PFSK-1 (cell line): ENCODE results near the gene ITGBL1.

Source experiments
- FOXP2 ChIP-seq: optimal IDR thresholded peaks from 2 replicates; pipeline ENCODE3; 2011; ENCODE audit warnings: borderline replicate concordance, control low read depth, inconsistent platforms; ENCODE audit not compliant: insufficient read depth; ENCODE audit errors: extremely low read length, extremely low read depth
- POLR2AphosphoS5 ChIP-seq: IDR thresholded peaks from 2 replicates; pipeline ENCODE4 v1.6.1; 2012; ENCODE audit warnings: low read depth, mild to moderate bottlenecking, control low read depth, low read length, moderate library complexity
- REST ChIP-seq, 2 experiments: IDR thresholded peaks; 2 replicates each; pipeline versions ENCODE4 v1.6.1 to v1.8.0; 2011 to 2012; ENCODE audit warnings: low read depth in 2 of 2, low read length in 2 of 2, control low read depth in 1 of 2, inconsistent platforms in 1 of 2, mild to moderate bottlenecking in 1 of 2, moderate library complexity in 1 of 2; ENCODE audit not compliant: insufficient read depth in 1 of 2
- SIN3A ChIP-seq: IDR thresholded peaks from 2 replicates; pipeline ENCODE4 v1.6.1; 2012; ENCODE audit warnings: mild to moderate bottlenecking, low read length, moderate library complexity, borderline replicate concordance; ENCODE audit not compliant: insufficient read depth
- TAF1 ChIP-seq: IDR thresholded peaks from 2 replicates; pipeline ENCODE4 v1.6.1; 2012; ENCODE audit warnings: low read length, control low read depth, borderline replicate concordance; ENCODE audit not compliant: insufficient read depth

ITGBL1 gene

GRCh38 chr13:101567841-101568240 is 115.4 kb downstream of the ITGBL1 start:
- TF ChIP-seq FOXP2: no peak
- TF ChIP-seq TAF1: no peak
- TF ChIP-seq POLR2AphosphoS5: no peak
- no peak for TF ChIP-seq REST (IDR thresholded peaks at IDR 0.05; ENCODE audit: insufficient read depth in 1 of 2, low read depth in 2 of 2, low read length in 2 of 2)
- TF ChIP-seq SIN3A: no peak

- no peak for TF ChIP-seq POLR2AphosphoS5
- no peak for TF ChIP-seq SIN3A
- TF ChIP-seq FOXP2: no peak
- no peak for TF ChIP-seq REST (IDR thresholded peaks at IDR 0.05; ENCODE audit: insufficient read depth in 1 of 2, low read depth in 2 of 2, low read length in 2 of 2)
- TF ChIP-seq TAF1: no peak
Observed at GRCh38 chr13:101569807-101570206, 117.3 kb downstream of the ITGBL1 start.

- no peak for TF ChIP-seq SIN3A
- no peak for TF ChIP-seq REST (IDR thresholded peaks at IDR 0.05; ENCODE audit: insufficient read depth in 1 of 2, low read depth in 2 of 2, low read length in 2 of 2)
- TF ChIP-seq POLR2AphosphoS5: no peak
- TF ChIP-seq TAF1: no peak
- TF ChIP-seq FOXP2: no peak
Observed at GRCh38 chr13:101570410-101570809, 117.9 kb downstream of the ITGBL1 start.

- TF ChIP-seq REST (IDR thresholded peaks at IDR 0.05; ENCODE audit: insufficient read depth in 1 of 2, low read depth in 2 of 2, low read length in 2 of 2): no peak
- no peak for TF ChIP-seq POLR2AphosphoS5
- no peak for TF ChIP-seq FOXP2
- no peak for TF ChIP-seq TAF1
- TF ChIP-seq SIN3A: no peak
Observed at GRCh38 chr13:101572456-101572855, 120.0 kb downstream of the ITGBL1 start.

GRCh38 chr13:101575581-101575980 is 123.1 kb downstream of the ITGBL1 start:
- TF ChIP-seq FOXP2: no peak
- no peak for TF ChIP-seq TAF1
- no peak for TF ChIP-seq POLR2AphosphoS5
- TF ChIP-seq REST (IDR thresholded peaks at IDR 0.05; ENCODE audit: insufficient read depth in 1 of 2, low read depth in 2 of 2, low read length in 2 of 2): no peak
- no peak for TF ChIP-seq SIN3A
